ENCODE measurements around the gene AIG1. TPM values are rescaled to one million over a fixed set of nuclear protein-coding genes. Genes with fewer than 3 reads are reported as not detected.

AIG1 gene
- total and polyA plus RNA-seq, 2 donors (not counting 1 experiment from before 2014, with no cell fraction given), result 40.6 to 42.2 TPM

DNA sequence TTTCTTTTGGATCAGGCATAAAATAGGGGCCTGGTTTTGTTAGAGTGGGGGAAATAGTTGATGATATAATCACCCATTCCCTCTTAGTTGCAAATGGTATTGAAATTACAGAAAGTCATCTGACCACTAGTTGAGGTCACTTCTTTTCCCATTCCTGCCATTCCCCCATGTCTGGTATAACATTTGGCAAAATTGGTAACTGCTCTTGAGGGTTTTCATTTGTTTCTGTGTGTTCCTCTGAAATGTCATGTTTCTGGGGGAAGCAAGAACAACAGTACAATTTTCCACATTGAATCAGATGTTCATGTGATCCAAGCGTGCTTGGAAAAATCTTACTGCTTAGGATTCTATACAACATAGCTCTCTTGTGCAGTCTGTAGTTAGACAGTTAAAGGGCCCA lies 7.3 kb downstream of the AIG1 start:
- Histone ChIP-seq H3K27ac (ENCODE audit: insufficient read depth, low read length) (no peak overlapping the region), H3K36me3 (ENCODE audit: control insufficient read depth, insufficient read depth, low read length) (no peaks in the 10 kb centered on the region), H3K9me3 (ENCODE audit: control insufficient read depth, insufficient read depth, low read depth, low read length) (no peaks in the 10 kb centered on the region), H3K27me3 (ENCODE audit: control insufficient read depth, insufficient read depth, low read length) (no peaks in the 10 kb centered on the region), H3K9ac (ENCODE audit: insufficient read depth, low read length) (no peak overlapping the region), H4K20me1 (ENCODE audit: control insufficient read depth, extremely low read depth, insufficient read depth, low read length) (no peaks in the 10 kb centered on the region), H3K4me1 (ENCODE audit: control insufficient read depth, extremely low read depth, insufficient read depth, low read length) (no peaks in the 10 kb centered on the region), H2AFZ (ENCODE audit: low read length) (no peak overlapping the region), H3K4me3 (replicated peaks in 1 of 4; ENCODE audit: control extremely low read depth in 1 of 4, insufficient read depth in 1 of 4, low read depth in 3 of 4, low read length in 4 of 4) (no peak overlapping the region), H3K79me2 (ENCODE audit: control insufficient read depth, insufficient read depth, low read length) (no peaks in the 10 kb centered on the region), H3K4me2 (ENCODE audit: extremely low read depth, insufficient read depth, low read length) (no peak overlapping the region)
- peak in 1 of 2 donors; percentile 85 for DNase-seq (ENCODE audit: low read depth in 2 of 2)
- no peak for TF ChIP-seq EZH2 (IDR thresholded peaks at IDR 0.05; ENCODE audit: low read length, missing control alignments)
- TF ChIP-seq, protein P1, sequence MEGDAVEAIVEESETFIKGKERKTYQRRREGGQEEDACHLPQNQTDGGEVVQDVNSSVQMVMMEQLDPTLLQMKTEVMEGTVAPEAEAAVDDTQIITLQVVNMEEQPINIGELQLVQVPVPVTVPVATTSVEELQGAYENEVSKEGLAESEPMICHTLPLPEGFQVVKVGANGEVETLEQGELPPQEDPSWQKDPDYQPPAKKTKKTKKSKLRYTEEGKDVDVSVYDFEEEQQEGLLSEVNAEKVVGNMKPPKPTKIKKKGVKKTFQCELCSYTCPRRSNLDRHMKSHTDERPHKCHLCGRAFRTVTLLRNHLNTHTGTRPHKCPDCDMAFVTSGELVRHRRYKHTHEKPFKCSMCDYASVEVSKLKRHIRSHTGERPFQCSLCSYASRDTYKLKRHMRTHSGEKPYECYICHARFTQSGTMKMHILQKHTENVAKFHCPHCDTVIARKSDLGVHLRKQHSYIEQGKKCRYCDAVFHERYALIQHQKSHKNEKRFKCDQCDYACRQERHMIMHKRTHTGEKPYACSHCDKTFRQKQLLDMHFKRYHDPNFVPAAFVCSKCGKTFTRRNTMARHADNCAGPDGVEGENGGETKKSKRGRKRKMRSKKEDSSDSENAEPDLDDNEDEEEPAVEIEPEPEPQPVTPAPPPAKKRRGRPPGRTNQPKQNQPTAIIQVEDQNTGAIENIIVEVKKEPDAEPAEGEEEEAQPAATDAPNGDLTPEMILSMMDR (conservative IDR thresholded peaks at IDR 0.05 in 1 of 2, IDR thresholded peaks at IDR 0.05 in 1 of 2; ENCODE audit: low read depth in 1 of 2, low read length in 2 of 2), result no peak

GRCh38 chr6:143074101-143074500 lies 13.4 kb downstream of the AIG1 start:
- Histone ChIP-seq H3K9ac (ENCODE audit: insufficient read depth, low read length) (no peak overlapping the region), H3K27ac (ENCODE audit: insufficient read depth, low read length) (no peak overlapping the region), H3K79me2 (ENCODE audit: control insufficient read depth, insufficient read depth, low read length) (no peaks in the 10 kb centered on the region), H3K9me3 (ENCODE audit: control insufficient read depth, insufficient read depth, low read depth, low read length) (no peaks in the 10 kb centered on the region), H3K4me2 (ENCODE audit: extremely low read depth, insufficient read depth, low read length) (no peak overlapping the region), H3K36me3 (ENCODE audit: control insufficient read depth, insufficient read depth, low read length) (no peaks in the 10 kb centered on the region), H3K4me1 (ENCODE audit: control insufficient read depth, extremely low read depth, insufficient read depth, low read length) (no peaks in the 10 kb centered on the region), H2AFZ (ENCODE audit: low read length) (no peak overlapping the region), H3K4me3 (replicated peaks in 1 of 4; ENCODE audit: control extremely low read depth in 1 of 4, insufficient read depth in 1 of 4, low read depth in 3 of 4, low read length in 4 of 4) (no peak overlapping the region), H4K20me1 (ENCODE audit: control insufficient read depth, extremely low read depth, insufficient read depth, low read length) (no peaks in the 10 kb centered on the region), H3K27me3 (ENCODE audit: control insufficient read depth, insufficient read depth, low read length) (no peaks in the 10 kb centered on the region)
- TF ChIP-seq, protein P1 (conservative IDR thresholded peaks at IDR 0.05 in 1 of 2, IDR thresholded peaks at IDR 0.05 in 1 of 2; ENCODE audit: low read depth in 1 of 2, low read length in 2 of 2), result no peak
- no peak for TF ChIP-seq EZH2 (IDR thresholded peaks at IDR 0.05; ENCODE audit: low read length, missing control alignments)
- DNase-seq (ENCODE audit: low read depth in 2 of 2), result no peak

DNA sequence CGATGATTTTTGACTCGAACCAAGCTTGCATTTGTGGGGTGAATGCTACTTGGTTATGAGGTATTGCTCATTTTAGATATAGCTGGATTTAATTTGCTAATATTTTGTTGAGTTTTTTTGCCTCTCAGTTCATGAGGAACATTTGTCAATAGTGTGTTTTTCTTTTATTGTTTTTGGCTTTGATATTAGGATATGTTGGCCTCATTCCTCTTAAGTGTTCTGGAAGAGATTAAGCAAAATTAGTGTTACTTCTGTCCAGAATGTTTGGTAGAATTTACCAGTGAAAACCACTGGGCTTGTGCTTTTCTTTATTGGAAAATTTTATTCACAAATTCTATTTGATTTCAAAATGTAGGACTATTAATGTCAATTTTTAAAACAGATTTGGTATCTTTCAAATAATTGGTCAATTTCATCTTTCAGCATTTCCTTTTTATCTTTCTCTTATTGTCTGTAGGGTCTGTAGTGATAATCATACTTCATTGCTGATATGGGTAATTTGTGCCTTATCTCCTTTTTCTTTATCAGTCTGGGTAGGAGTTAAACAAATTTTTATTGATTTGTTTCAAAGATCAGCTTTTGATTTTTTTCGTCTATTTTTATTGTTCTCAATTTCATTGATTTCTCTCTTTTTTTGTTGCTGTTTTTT lies 14.1 kb downstream of the AIG1 start:
- H3K4me3 ChIP-seq (replicated peaks in 1 of 4; ENCODE audit: control extremely low read depth in 1 of 4, insufficient read depth in 1 of 4, low read depth in 3 of 4, low read length in 4 of 4), result no peak overlapping the region
- no peaks in the 10 kb centered on the region for H3K79me2 ChIP-seq (ENCODE audit: control insufficient read depth, insufficient read depth, low read length)
- no peaks in the 10 kb centered on the region for H3K36me3 ChIP-seq (ENCODE audit: control insufficient read depth, insufficient read depth, low read length)
- DNase-seq (ENCODE audit: low read depth in 2 of 2), result no peak
- no peaks in the 10 kb centered on the region for H3K4me1 ChIP-seq (ENCODE audit: control insufficient read depth, extremely low read depth, insufficient read depth, low read length)
- no peak overlapping the region for H3K27ac ChIP-seq (ENCODE audit: insufficient read depth, low read length)
- H3K9me3 ChIP-seq (ENCODE audit: control insufficient read depth, insufficient read depth, low read depth, low read length), result no peaks in the 10 kb centered on the region
- H4K20me1 ChIP-seq (ENCODE audit: control insufficient read depth, extremely low read depth, insufficient read depth, low read length), result no peaks in the 10 kb centered on the region
- no peaks in the 10 kb centered on the region for H3K27me3 ChIP-seq (ENCODE audit: control insufficient read depth, insufficient read depth, low read length)
- H3K9ac ChIP-seq (ENCODE audit: insufficient read depth, low read length), result no peak overlapping the region
- no peak for TF ChIP-seq EZH2 (IDR thresholded peaks at IDR 0.05; ENCODE audit: low read length, missing control alignments)
- TF ChIP-seq, protein P1 (conservative IDR thresholded peaks at IDR 0.05 in 1 of 2, IDR thresholded peaks at IDR 0.05 in 1 of 2; ENCODE audit: low read depth in 1 of 2, low read length in 2 of 2), result no peak
- H3K4me2 ChIP-seq (ENCODE audit: extremely low read depth, insufficient read depth, low read length), result no peak overlapping the region
- H2AFZ ChIP-seq (ENCODE audit: low read length), result no peak overlapping the region
